Measurements from ENCODE around the gene ZCCHC7.

DNA sequence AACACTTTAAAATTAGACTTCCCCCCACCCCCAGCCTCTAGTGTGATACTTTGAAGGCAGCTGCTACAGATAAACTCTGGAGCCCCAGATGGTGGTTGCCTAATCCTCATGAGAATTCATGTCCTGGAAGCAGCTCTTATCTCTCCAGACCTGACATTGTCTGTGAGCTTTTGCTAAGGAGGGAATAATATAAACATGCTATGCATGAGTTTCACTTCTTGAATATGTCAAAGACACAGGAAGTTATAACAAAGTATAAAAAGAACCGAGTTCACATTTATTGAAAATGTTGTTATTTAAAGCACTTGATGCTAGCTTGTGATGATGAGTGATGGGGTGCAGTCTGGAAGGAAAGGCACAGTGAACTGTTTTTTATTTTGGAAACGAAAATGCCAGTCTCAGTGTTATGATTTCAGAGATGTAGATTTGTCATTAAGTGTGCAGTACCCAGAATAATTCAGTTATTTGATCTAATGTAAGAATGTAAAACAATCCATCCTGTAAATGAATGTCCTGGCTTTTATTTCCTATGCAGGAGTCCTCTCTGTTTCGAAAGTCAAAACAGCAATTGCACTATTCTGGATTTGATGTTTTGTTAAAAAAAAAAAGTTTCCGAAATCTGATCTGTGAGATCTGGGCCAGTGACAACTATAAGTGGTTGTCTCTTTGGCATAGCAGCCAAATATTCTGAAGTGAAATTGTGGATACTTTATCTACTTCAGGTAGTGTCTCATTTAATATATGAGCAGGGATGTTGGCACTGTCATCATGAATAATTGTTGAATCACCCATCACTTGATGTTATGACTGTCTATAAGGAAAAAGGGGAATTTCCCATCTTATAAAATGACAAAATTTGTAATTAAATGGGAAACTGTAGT lies 77.0 kb downstream of the ZCCHC7 start:
- TF ChIP-seq, protein P1, sequence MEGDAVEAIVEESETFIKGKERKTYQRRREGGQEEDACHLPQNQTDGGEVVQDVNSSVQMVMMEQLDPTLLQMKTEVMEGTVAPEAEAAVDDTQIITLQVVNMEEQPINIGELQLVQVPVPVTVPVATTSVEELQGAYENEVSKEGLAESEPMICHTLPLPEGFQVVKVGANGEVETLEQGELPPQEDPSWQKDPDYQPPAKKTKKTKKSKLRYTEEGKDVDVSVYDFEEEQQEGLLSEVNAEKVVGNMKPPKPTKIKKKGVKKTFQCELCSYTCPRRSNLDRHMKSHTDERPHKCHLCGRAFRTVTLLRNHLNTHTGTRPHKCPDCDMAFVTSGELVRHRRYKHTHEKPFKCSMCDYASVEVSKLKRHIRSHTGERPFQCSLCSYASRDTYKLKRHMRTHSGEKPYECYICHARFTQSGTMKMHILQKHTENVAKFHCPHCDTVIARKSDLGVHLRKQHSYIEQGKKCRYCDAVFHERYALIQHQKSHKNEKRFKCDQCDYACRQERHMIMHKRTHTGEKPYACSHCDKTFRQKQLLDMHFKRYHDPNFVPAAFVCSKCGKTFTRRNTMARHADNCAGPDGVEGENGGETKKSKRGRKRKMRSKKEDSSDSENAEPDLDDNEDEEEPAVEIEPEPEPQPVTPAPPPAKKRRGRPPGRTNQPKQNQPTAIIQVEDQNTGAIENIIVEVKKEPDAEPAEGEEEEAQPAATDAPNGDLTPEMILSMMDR (IDR thresholded peaks at IDR 0.05; ENCODE audit: control extremely low read depth in 1 of 3, insufficient read depth in 1 of 3, low read depth in 1 of 3, low read length in 3 of 3) = no peak
- TF ChIP-seq EZH2 (IDR thresholded peaks at IDR 0.05; ENCODE audit: low read depth, low read length, severe bottlenecking) (no peak), HDAC6 (IDR thresholded peaks at IDR 0.05; ENCODE audit: low read depth, low read length) (no peak), BCL11A (IDR thresholded peaks at IDR 0.05; ENCODE audit: low read depth in 2 of 2, low read length in 2 of 2) (no peak), TCF12 (IDR thresholded peaks at IDR 0.05; ENCODE audit: low read depth, low read length) (no peak), JUN (IDR thresholded peaks at IDR 0.05; ENCODE audit: low read depth, low read length) (no peak), CHD2 (IDR thresholded peaks at IDR 0.05; ENCODE audit: low read length) (no peak), POLR2AphosphoS5 (IDR thresholded peaks at IDR 0.05; ENCODE audit: low read depth, low read length) (no peak), POLR2A (IDR thresholded peaks at IDR 0.05; ENCODE audit: control extremely low read depth in 1 of 2, low read depth in 2 of 2, low read length in 2 of 2) (no peak), TEAD4 (IDR thresholded peaks at IDR 0.05; ENCODE audit: low read depth, low read length) (no peak), RXRA (IDR thresholded peaks at IDR 0.05; ENCODE audit: insufficient read depth, low read depth, low read length) (no peak), SP1 (IDR thresholded peaks at IDR 0.05; ENCODE audit: low read depth, low read length) (no peak)
- TF ChIP-seq, protein P2, sequence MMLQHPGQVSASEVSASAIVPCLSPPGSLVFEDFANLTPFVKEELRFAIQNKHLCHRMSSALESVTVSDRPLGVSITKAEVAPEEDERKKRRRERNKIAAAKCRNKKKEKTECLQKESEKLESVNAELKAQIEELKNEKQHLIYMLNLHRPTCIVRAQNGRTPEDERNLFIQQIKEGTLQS (IDR thresholded peaks at IDR 0.05; ENCODE audit: insufficient read depth, low read depth, low read length) = no peak
